NCI-H748 (cell line): ENCODE measurements around the gene CLEC16A.
"Not testable (repeated sequence)": the region's sequence is repeated elsewhere in the genome, so short reads cannot be mapped to it uniquely, and the experiment has no call there.

ENCODE experiments used
- DNase-seq: peaks from one replicate; lab custom pipeline; 2025; ENCODE audit not compliant: unreplicated experiment; lab: John Stamatoyannopoulos, UW

Gene CLEC16A

DNA sequence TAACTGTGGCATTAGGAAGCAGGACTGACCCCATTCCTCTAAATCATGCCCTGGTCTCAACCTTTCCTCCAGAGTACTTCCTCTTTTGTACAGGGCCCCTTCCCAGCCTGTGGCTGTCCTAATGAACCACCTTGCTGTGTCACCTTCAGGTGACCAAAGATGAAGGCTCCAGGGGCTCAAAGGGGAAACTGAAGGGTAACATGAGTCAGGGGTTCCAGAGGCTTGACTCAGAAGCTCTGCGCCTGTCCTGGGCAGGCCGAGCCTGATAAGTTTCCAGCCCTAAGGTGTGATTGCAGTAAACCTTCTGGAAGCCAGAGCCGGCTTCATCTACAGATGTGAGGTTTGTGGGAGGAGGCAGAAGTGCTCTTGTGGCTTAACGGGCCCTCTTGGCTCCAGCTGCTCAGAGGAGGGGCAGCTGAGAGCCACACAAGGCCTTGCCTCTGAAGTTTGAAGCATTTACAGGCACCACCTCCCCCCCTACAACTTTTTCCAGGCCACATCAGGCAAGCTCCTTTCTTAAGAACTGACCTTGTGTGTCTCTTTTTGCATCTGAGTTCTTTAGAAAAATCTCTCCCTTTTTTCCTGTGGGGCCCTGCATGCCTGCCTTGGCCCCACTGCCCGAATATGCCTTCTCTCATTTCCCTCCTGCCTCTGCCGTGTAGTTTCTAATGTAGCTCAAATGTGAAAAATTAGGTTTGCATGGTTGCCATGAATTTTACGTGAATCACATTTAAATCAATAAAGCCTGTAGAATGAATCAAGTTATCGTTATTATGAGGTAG is 149.9 kb downstream of the CLEC16A start:
- no peak for DNase-seq

DNA sequence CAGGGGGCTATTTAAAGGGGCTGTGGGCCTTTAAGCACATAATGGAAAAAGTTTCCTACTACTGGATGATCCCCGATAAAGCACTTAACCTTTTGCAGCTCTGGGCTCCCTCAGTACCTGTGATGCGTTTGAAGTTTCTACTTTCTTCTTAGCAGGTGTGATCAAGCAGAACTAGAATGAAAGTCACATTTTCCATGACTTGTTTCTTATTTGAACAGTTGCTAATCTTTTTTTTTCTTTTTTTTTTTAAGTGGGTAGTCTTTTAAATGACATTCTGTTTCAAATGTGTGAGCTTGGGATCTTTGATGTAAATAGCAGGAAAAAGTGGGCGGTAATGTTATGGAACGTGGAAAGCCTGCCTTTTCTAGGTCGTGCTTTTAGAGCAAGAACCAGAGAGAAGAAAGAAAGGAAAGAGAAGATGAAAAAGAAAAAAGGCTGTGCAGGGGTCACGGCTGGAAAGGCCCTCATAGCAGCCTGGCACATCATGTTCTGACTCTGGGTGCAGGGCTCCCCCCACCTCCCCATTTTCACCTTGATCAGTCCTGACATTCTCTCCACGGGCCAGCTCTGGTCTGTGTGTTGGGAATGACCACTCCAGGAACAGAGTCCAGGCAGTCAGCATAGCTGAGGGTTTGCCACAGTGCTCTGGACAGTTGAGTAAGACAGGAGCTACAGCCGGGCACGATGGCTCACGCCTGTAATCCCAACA is 150.6 kb downstream of the CLEC16A start:
- DNase-seq, result no peak

DNA sequence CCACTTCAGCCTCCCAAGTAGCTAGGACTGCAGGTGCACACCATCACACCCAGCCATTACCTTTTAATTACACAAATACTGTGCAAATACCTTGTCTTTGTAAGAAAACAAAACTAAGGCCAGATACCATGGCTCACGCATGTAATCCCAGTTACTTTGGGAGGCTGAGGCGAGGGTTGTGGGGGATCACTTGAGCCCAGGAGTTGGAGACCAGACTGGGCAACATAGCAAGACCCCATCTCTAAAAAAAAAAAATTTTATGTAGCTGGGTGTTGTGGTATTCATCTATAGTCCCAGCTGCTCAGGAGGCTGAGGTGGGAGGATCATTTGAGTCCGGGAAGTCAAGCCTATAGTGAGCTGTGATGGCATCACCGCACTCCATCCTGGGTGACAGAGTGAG is 151.6 kb downstream of the CLEC16A start:
- no peak for DNase-seq

DNA sequence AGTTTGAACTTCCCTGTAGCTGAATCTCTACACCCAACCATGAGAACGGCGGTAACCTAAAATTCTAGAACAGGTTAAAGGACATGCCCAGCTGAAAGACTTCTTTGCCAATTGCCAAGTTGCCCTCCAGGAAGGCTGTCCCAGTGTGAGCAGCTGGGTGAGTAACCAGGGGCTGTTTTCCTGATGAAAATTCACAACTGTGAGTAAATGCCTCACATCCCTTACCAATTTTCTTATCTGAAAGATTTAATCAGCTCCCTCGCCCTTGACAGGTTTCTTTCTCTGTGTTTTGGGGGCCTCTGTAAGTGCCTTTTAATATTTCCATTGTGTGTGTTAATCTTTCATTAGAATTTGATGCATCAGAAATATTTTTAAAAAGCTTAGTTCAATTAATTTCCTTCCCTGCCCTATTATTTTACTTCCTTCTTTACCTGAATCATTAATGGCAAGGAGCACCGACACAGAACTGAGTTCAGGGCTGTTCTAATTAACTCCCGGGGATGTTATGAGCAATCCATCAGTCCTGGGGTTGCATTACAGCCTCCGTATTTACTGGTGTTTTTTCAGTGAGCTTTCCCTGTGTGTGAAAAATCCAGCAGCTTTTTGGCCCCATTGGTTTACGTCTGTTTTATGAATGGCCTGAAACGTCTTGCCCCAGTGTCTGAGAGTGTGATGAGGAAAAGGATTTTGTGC is 152.9 kb downstream of the CLEC16A start:
- no peak for DNase-seq

DNA sequence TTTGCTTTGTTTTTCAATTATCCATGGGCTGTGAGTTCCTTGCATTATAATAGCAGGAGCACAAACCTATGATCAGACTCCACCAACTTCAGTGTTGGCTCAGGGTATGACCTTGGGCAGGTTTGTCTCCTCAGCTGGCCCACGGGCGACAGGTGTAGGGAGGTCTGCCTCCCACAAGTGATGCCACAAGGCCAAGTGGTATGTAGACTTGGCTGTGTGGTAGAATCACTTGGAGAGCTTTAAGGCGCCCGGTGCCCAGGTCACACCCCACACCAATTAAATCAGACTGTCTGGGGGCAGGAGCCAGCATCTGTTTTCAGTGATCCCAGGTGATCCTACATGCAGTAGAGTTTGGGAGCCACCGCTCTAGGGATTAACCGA is 153.4 kb downstream of the CLEC16A start:
- DNase-seq, result no peak

DNA sequence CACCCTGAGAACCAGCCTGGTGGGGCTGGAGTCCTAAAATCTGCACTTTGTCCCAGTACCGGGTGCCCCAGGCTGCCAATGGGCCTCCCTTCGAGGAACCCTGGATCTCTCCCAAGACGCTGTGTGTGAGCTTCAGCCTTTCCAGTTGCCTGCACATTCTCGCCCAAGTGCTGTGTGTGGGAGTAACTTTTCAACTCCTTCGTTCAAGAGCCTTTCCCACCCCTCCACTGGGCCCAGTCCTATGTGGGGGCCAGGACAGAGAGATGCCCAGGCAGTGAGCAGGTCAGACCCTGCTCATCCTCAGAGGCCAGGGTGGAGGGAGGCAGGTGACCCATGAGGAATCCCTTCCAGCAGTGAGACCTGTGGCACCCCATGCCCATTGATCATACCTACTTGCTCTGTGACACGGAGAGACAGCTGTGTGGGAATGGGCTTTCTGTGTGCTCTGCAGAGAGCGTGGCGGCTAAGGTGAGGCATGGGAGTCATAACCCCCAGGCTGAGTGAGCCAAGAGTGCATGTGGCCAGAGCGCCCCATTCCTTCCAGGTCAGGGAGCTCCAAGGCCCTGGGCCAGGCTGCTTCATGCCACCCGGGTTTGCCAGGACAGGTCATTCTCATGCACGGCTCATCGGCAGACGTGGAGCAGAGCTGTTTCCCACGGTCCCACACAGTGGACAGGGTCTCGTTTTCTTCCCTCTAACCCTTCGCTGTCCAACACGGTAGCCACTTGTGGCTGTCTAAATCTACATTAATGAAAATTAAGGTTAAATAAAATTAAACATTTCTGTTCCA is 154.4 kb downstream of the CLEC16A start:
- no peak for DNase-seq

DNA sequence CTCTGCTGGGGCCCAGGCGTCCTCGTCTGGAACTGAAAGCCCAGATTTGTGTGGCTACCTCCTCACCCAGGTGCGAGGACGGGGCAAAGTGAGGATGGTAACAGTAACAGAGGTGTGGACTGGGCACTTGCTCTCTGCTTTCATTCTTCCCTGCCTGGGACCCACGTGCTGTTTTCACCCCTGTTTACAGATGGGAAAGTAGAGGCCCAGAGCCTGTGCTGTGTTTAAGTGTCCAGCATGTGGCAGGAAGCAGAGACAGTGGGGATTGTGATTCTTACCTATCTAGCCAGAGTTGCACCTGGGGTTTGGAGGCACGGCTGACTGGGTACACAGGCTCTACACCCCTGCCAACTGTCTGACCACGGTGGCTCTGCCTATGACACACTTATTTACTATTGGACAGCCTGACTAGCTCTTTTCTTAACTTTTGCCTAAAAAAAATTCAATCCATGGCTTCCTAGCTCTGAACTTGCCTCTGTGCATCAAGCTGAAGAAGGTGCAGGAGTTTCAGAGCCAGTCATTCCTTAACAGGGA is 155.4 kb downstream of the CLEC16A start:
- no peak for DNase-seq

DNA sequence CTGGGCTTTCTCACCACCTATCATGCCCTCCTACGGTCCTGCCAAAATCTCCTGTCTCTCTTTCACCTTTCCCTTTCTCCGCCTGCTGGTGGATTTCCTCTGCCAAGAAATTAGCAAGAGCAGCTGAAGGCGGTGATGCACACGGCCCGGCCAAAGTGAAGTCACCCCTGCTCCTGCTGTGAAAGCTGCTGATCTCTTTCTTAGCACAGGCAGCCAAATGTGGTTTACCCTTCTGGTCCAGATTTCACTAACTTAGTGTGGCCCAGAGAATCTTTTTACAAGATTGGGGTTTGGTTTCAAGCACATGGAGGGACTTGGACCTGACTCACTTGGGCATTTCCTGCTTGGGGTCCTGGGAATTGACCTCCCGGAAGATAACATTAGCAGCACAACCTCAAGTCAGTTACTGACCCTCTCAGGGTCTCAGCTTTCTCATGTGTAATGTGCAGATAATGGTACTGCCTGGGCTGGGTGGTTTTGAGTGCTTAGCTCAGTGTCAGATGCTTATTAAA is 155.9 kb downstream of the CLEC16A start:
- DNase-seq, result no peak

DNA sequence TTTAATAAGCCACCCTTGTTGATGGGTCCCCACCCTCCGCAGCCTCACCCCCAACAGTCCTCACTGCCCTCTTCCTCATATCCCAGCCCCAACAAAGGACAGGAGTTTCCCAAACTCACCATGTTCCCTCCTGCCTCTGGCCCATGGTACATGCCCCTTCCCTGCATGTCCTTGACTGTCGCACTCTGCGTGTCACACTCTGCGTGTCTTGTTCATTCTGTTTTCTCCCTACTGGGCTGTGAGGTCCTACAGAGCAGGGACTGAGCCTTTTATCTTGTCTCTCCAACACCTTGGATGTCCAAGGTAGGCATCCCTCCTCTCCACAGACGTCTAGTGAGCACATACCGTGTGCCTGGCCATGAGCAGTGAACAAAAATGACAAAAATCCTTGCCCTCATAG is 156.9 kb downstream of the CLEC16A start:
- DNase-seq, result no peak

DNA sequence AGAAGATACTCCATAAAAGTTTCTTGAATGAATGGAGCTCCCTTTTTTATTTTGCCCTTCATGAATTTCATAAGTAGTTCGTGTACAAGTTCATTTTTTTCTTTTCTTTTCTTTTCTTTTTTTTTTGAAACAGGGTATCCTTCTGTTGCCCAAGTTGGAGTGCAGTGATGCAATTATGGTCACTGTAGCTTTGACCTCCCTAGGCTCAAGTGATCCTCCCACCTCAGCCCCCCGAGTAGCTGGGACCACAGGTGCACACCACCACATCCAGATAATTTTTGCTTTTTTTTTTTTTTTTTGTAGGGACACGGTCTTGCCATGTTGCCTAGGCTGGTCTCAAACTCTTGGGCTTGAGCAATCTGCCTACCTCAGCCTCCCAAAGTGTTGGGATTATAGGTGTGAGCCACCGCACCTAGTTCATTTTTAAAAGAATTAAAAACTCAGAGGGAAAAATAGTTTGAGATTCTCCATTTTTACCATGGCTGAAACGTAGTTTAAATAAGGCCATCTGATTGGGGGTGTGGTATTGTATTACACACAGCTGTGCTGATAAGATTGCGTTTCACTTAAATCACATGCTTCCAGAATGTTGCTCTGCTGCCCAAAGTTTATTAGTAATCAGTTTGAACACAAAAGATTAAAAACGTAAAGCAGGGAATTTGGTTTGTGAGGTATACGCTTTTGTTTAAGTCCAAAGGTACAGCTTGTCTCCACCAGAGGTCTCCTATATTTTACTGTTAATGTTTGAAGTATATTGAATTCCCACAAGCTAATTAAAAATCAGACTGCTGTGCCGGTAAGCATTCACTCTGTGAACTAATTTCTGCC is 157.5 kb downstream of the CLEC16A start:
- no peak for DNase-seq

DNA sequence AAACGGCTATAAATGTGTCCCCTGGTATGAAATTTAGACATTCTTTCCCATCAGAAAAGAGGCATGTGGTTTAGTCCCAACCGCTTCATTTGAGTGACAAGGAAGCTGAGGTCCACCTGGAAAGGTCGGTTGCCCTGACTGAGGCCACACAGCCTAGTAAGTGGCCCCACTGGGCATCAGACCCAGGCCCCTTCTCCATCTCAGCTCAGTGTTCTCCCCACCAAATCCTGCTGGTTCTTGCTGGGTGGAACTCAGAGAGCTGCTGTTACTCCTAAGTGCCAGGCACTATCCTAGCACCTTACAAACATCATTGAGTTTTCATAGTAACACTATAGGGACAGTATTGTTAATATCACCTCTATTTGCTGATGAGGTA is 158.1 kb downstream of the CLEC16A start:
- DNase-seq, result no peak

DNA sequence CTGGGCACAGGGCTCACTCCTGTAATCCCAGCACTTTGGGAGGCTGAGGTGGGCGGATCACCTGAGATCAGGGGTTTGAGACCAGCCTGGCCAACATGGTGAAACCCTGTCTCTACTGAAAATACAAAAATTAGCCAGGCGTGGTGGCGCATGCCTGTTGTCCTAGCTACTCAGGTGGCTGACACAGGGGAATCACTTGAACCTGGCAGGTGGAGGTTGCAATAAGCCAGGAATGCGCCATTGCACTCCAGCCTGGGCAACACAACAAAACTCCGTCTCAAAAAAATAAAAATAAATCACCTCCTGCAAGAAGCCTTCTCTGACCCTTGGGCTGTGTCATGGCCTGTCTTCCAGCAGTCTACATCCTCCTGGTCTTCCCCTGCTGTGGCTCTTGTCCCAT is 158.9 kb downstream of the CLEC16A start:
- DNase-seq, result not testable (repeated sequence)

DNA sequence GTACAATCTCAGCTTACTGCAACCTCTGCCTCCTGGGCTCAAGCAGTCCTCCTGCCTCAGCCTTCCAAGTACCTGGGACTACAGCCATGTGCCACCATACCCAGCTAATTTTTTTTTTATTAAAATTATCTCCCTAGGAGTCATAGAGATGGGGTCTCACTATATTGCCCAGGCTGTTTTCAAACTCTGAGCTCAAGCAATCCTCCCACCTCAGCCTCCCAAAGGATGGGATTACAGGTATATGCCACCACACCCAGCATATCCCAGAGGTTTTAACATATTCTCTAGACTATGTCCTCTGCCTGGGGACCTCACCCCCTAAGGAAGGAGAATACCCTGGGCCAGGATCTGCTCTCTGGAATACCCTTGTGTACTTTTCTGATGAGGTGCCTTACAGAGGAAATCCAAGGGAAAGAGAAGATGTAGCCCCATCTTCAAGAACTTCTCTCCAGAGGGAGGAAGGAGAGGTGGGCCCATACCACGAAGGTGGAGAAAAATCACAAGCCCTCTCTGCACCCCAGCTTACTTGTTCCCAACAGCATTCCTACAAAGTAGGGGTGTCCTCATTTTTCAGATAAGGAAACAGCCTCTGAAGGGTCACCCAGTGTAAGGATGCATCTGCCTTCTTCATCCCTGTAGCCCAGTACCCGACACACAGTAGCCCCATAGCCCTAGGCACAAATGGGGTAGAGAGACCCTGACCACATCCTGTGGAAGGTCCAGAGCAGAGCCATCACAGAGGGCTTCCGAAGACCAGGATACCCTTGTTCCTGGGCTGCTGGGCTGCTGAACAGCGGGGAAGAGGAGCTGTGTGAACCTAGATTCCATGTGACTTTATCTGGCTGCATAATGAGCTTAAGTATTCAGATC is 160.0 kb downstream of the CLEC16A start:
- DNase-seq, result no peak

DNA sequence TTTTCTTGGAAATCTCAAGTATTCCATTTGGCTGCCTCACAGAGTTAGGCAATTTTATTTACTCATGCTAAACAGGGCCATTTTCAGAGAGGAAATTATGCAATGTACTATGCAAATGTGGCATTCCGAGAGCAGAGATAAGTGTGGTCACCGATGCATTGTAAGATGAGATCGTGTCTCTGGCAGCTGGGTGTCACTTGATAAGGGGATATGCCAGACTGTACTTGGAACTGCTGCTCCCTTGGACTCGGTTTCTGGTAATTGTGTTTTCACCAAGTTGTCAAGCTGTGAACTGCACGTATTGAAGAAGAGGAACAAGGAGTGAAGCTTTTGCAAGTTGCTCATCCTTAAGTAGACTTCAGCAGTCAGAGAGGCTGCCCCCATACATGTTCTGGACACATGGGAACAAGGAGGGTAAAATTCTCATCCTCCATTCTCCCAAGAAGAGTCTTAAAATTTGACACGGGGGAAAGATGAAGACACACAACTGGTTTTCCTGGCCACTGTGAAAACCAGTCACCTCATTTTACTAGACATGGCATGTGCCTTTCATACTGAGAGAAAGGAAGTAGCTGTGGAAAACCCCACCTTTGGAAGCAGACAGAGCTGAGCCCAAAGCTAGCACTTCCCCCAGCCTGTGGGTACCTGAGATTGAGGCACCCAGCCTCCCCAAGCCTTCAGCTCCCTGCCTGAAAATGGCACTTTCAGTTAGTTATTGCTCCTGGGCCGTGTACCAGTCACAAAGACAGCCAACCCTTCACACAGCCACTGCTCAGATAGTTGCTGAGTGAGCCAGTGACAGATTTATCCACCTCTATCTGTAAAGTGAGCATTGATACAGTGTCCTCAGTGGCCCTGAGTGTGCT is 160.9 kb downstream of the CLEC16A start:
- DNase-seq, result no peak

DNA sequence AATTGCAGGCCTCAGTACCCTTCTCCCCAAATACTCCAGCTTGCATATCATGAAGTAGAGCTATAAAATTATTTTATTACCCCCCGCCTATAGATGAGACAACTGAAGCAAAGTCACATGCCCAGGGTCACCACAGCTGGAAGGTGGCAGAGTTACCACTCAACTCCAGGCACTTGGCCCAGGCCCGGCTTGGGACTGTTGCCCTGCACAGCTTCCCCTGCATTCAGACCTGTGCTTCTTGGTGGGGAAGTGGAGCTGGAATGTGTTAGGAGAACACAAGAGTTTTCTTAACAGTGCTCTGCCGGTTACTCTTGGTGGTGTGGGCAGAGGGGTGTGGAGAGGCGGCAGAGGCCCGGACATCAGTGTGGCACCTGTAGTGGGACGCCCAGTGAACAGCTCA is 162.4 kb downstream of the CLEC16A start:
- no peak for DNase-seq

DNA sequence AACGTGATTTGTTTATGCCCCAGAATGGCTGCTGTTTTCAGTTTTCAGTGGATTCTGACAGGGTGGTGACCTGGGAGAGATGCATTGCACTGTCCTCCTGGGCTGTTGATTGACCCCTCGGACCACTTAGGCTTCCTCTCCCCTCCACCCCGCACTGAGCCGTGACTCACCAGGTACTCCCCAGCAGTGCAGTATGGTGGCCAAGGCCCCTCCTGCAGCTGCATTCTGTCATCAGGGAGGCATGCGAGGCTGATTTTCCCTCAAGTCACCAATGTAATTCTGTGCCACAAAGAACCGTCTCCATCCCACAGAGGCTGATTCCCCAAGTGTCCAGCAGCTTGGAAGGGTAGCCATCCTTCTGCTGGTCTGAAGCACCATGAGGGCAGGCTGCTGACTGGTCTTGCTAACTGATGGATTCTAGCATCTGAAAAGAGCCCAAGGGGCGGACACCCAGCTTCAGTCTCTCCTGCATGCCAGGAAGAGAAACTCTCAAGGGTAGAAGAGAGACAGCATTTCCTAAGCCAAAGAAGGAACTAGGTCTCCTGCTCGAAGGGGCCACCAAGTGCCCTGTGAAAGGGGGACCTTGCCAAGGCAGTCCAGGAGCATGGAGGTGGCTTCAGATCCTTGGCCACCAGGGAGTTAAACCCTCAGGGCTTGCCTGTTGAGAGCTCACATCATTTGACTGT is 163.6 kb downstream of the CLEC16A start:
- DNase-seq, result no peak

DNA sequence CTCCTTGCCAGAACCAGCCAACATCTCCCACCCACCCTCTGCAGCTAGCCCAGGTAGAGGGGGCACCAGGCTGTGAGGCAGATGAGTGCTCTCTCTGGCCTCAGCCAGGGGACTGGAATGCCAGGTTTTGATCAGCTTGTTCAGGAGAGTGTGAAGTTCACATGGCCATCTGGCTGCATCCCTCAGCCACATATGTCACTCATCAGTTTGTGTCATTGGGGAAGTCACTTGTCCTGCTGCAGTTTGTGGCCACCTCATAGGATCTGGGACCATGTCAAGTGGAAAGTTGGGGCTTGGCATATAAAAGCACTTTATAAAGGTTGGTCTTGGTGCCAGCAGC is 164.1 kb downstream of the CLEC16A start:
- DNase-seq, result no peak

DNA sequence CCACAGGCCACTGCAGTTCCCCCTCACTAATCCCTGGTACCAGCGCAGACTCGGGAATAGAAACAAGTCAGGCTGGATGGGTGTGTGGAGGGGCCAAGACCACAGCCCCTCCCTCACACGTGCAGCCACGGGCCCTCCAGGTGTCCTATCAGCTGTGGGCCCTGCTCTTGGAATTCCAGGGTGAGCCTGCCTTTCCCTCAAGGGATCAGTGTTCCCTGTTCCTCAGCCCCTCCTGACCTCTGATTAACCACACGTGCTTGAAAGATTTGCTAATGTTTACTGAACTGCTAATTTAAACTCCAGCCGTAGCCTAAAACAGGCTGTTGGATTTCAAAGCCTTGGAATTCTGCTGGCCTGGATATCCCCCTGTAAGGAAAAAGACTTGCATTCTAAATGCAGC is 165.2 kb downstream of the CLEC16A start:
- no peak for DNase-seq
